Right atrium auricular region (tissue), 2 donors: Measurements from ENCODE around the gene GLRX2. TPM values are rescaled to one million over a fixed set of nuclear protein-coding genes. Genes with fewer than 3 reads are reported as not detected.

Source experiments
- DNase-seq: peaks from one replicate; pipeline ENCODE4 v3.0.0-alpha.2; 2019; ENCODE audit warnings: low spot score
- H3K27ac ChIP-seq, 2 donors: fragments of 200-600 bp; sonication (generic); 1 replicate in 1 of 2; 2 replicates in 1 of 2; pipeline ENCODE4 v1.5.1; 2016 to 2019
- H3K27me3 ChIP-seq, 2 donors: fragments of 200-600 bp; sonication (generic); one replicate each; pipeline versions ENCODE4 v1.5.1 to v1.6.0; 2017 to 2019
- H3K36me3 ChIP-seq: fragments of 200-600 bp; sonication (generic); one replicate; pipeline ENCODE4 v1.5.1; 2016
- H3K4me1 ChIP-seq, 2 donors: fragments of 200-600 bp; sonication (generic); one replicate each; pipeline versions ENCODE4 v1.5.1 to v1.6.0; 2017 to 2019
- H3K4me3 ChIP-seq, 2 donors: fragments of 200-600 bp; sonication (generic); 1 replicate in 1 of 2; 2 replicates in 1 of 2; pipeline ENCODE4 v1.5.1; 2017 to 2019; ENCODE audit warnings: mild to moderate bottlenecking in 1 of 2, moderate library complexity in 1 of 2
- H3K9me3 ChIP-seq, 2 donors: fragments of 200-600 bp; sonication (generic); one replicate each; pipeline ENCODE4 v1.5.1; 2019
- CTCF ChIP-seq, 2 donors: fragments of 200-600 bp; sonication (generic); IDR thresholded peaks; one replicate each; pipeline ENCODE4 v1.5.1; 2019; ENCODE audit warnings: antibody characterized with exemption in 2 of 2
- total RNA-seq, 2 donors: library from RNA; depleted of rRNA; stranded (reverse); fragments of >200 nt; gene quantifications; one replicate each; pipeline ENCODE4 v1.1.0, GENCODE V29; 2016

Gene GLRX2
- total RNA-seq, 2 donors from 2014 or later = 6.8 to 12.1 TPM

- DNase-seq = no peak
- Histone ChIP-seq H3K4me3 (peak overlapping the region; percentile 82), H3K27ac (peak overlapping the region; percentile 93), H3K27me3 (no peaks in the 10 kb centered on the region), H3K9me3 (no peaks in the 10 kb centered on the region), H3K36me3 (peaks cover 19% of the 10 kb centered on the region), H3K4me1 (peaks cover 0 to 18% of the 10 kb centered on the region in 2 donors)
- no peak for TF ChIP-seq CTCF (IDR thresholded peaks at IDR 0.05)
Measured at GRCh38 chr1:193103759-193104501, 1.3 kb downstream of the GLRX2 start.

DNA sequence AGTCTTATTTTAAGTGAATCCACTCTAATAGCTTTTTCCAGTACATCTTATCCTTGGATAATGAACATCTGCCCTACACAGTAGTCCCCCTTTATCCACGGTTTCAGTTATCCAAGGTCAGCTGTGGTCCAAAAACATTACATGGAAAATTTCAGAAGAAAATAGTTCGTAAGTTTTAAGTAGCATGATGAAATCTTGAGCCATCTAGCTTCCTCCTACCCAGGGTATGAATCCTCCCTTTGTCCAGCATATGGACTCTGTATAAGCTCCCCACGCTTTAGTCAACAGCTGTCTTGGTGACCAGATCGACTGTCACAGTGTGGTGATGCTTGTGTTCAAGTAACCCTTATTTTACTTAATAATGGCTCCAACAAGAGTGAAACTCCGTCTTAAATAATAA lies 2.6 kb downstream of the GLRX2 start:
- TF ChIP-seq CTCF (IDR thresholded peaks at IDR 0.05) = no peak
- Histone ChIP-seq H3K4me1 (peaks cover 0 to 18% of the 10 kb centered on the region in 2 donors), H3K36me3 (peaks cover 29% of the 10 kb centered on the region), H3K27ac (no peak overlapping the region), H3K27me3 (no peaks in the 10 kb centered on the region), H3K4me3 (no peak overlapping the region), H3K9me3 (no peaks in the 10 kb centered on the region)
- no peak for DNase-seq

DNA sequence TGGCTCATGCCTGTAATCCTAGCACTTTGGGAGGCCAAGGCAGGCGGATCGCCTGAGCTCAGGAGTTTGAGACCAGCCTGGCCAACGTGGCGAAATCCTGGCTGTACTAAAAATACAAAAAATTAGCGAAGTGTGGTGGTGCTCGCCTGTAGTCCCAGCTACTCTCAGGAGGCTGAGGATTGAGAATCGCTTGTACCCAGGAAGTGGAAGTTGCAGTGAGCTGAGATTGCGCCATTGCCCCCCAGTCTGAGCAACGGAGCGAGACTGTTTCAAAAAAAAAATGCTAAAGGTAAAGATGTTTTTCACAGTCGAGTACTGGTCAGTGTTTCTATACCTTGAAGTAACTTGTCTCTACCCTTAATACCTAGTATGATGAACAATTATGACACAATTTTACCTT lies 11.1 kb downstream of the GLRX2 start:
- Histone ChIP-seq H3K4me3 (no peak overlapping the region), H3K27ac (no peak overlapping the region), H3K36me3 (peaks cover 41% of the 10 kb centered on the region), H3K9me3 (no peaks in the 10 kb centered on the region), H3K27me3 (no peaks in the 10 kb centered on the region), H3K4me1 (no peaks in the 10 kb centered on the region)
- no peak for DNase-seq
- no peak for TF ChIP-seq CTCF (IDR thresholded peaks at IDR 0.05)

DNA sequence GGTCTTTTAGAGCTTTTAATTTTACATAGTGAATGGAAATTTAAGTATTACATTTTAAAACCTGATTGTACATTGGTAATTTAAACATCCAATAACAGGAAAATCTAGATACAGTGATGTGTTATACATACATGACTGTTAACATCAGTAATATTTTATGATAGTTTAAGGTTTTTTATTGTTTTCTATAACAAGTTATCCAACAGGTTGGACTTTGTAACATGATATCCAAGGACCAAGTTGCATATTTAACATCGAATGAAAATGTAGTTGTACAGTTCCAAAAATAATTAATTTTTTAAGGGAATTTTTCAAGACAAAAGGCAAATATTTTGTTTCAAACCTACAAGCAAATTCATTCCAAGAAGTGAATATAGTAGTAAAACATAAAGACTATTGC lies 14.3 kb downstream of the GLRX2 start:
- no peaks in the 10 kb centered on the region for H3K4me1 ChIP-seq
- H3K4me3 ChIP-seq = no peak overlapping the region
- H3K27ac ChIP-seq = no peak overlapping the region
- no peak for DNase-seq
- H3K27me3 ChIP-seq = no peaks in the 10 kb centered on the region
- no peak for TF ChIP-seq CTCF (IDR thresholded peaks at IDR 0.05)
- H3K36me3 ChIP-seq = peaks cover 17% of the 10 kb centered on the region
- H3K9me3 ChIP-seq = no peaks in the 10 kb centered on the region

- no peak for DNase-seq
- Histone ChIP-seq H3K4me1 (no peaks in the 10 kb centered on the region), H3K36me3 (peaks cover 38% of the 10 kb centered on the region), H3K4me3 (no peak overlapping the region), H3K9me3 (no peaks in the 10 kb centered on the region), H3K27ac (no peak overlapping the region), H3K27me3 (no peaks in the 10 kb centered on the region)
- no peak for TF ChIP-seq CTCF (IDR thresholded peaks at IDR 0.05)
Measured at GRCh38 chr1:193087893-193088292, 17.3 kb downstream of the GLRX2 start.

GRCh38 chr1:193086342-193086741 lies 18.9 kb downstream of the GLRX2 start:
- Histone ChIP-seq H3K27me3 (no peaks in the 10 kb centered on the region), H3K27ac (no peak overlapping the region), H3K4me3 (no peak overlapping the region), H3K36me3 (peaks cover 51% of the 10 kb centered on the region), H3K9me3 (no peaks in the 10 kb centered on the region), H3K4me1 (no peaks in the 10 kb centered on the region)
- no peak for DNase-seq
- TF ChIP-seq CTCF (IDR thresholded peaks at IDR 0.05) = no peak
